H9 (cell line): ENCODE results near the gene NCAPH2. TPM values are rescaled to one million over a fixed set of nuclear protein-coding genes. Genes with fewer than 3 reads are reported as not detected.

Experiments
- DNase-seq: peaks from one replicate; pipeline ENCODE4 v3.0.0-alpha.2; 2017
- H2AFZ ChIP-seq: one replicate; pipeline ENCODE4 v1.6.1; 2013; ENCODE audit warnings: mild to moderate bottlenecking, low read length, control low read depth, moderate library complexity
- H2AK5ac ChIP-seq: 2 replicates; pipeline ENCODE4 v1.6.1; 2013; ENCODE audit warnings: low read length, control low read depth, mixed read lengths; ENCODE audit not compliant: insufficient read length
- H2BK120ac ChIP-seq: one replicate; pipeline ENCODE4 v1.6.1; 2013; ENCODE audit warnings: low read depth, mild to moderate bottlenecking, low read length, control low read depth, inconsistent platforms; ENCODE audit not compliant: poor library complexity, severe bottlenecking
- H2BK12ac ChIP-seq: 2 replicates; pipeline ENCODE4 v1.6.1; 2013; ENCODE audit warnings: low read length, control low read depth, mixed read lengths, low read depth; ENCODE audit not compliant: insufficient read length
- H2BK15ac ChIP-seq: 2 replicates; pipeline ENCODE4 v1.6.1; 2013; ENCODE audit warnings: low read depth, low read length, control low read depth
- H2BK20ac ChIP-seq: one replicate; pipeline ENCODE4 v1.6.1; 2013; ENCODE audit warnings: low read depth, mild to moderate bottlenecking, low read length, control low read depth, inconsistent platforms; ENCODE audit not compliant: poor library complexity, severe bottlenecking
- H2BK5ac ChIP-seq: 2 replicates; pipeline ENCODE4 v1.6.1; 2013; ENCODE audit warnings: low read length, control low read depth, mixed read lengths; ENCODE audit not compliant: insufficient read length
- H3K14ac ChIP-seq: 2 replicates; pipeline ENCODE4 v1.6.1; 2013; ENCODE audit warnings: low read length, control low read depth; ENCODE audit not compliant: insufficient read depth
- H3K18ac ChIP-seq: 2 replicates; pipeline ENCODE4 v1.6.1; 2013; ENCODE audit warnings: low read depth, mild to moderate bottlenecking, mixed read lengths, low read length, control low read depth; ENCODE audit not compliant: insufficient read length
- H3K23ac ChIP-seq: 2 replicates; pipeline ENCODE4 v1.6.1; 2013; ENCODE audit warnings: low read length, control low read depth, mixed read lengths, low read depth; ENCODE audit not compliant: insufficient read length
- H3K23me2 ChIP-seq: 2 replicates; pipeline ENCODE4 v1.6.1; 2013; ENCODE audit warnings: low read depth, mild to moderate bottlenecking, mixed read lengths, low read length, control low read depth; ENCODE audit not compliant: insufficient read length, poor library complexity, severe bottlenecking
- H3K27ac ChIP-seq: 2 replicates; pipeline ENCODE4 v1.5.1; 2013; ENCODE audit warnings: low read length, control low read depth, mixed read lengths, low read depth; ENCODE audit not compliant: insufficient read length
- H3K27me3 ChIP-seq: 2 replicates; pipeline ENCODE4 v1.6.1; 2013; ENCODE audit warnings: low read length, control low read depth, inconsistent platforms; ENCODE audit not compliant: insufficient read depth
- H3K4ac ChIP-seq: 2 replicates; pipeline ENCODE4 v1.6.1; 2013; ENCODE audit warnings: low read depth, mild to moderate bottlenecking, control low read depth, inconsistent platforms, low read length, moderate library complexity
- H3K4me1 ChIP-seq: 2 replicates; pipeline ENCODE4 v1.6.1; 2013; ENCODE audit warnings: low read length, control low read depth, inconsistent platforms; ENCODE audit not compliant: insufficient read depth
- H3K4me2 ChIP-seq: 2 replicates; pipeline ENCODE4 v1.6.1; 2013; ENCODE audit warnings: low read length, control low read depth, mixed read lengths; ENCODE audit not compliant: insufficient read length, insufficient read depth
- H3K56ac ChIP-seq: 2 replicates; pipeline ENCODE4 v1.6.1; 2013; ENCODE audit warnings: low read depth, mild to moderate bottlenecking, mixed read lengths, low read length, control low read depth; ENCODE audit not compliant: insufficient read length
- H3K79me1 ChIP-seq: 2 replicates; pipeline ENCODE4 v1.6.1; 2013; ENCODE audit warnings: low read depth, mild to moderate bottlenecking, moderate library complexity, low read length, control low read depth, inconsistent platforms; ENCODE audit not compliant: insufficient read depth, poor library complexity, severe bottlenecking
- H3K79me2 ChIP-seq: 2 replicates; pipeline ENCODE4 v1.6.1; 2013; ENCODE audit warnings: low read length, control low read depth, inconsistent platforms; ENCODE audit not compliant: insufficient read depth
- H3K9ac ChIP-seq: 2 replicates; pipeline ENCODE4 v1.6.1; 2013; ENCODE audit warnings: low read length, control low read depth, mixed read lengths; ENCODE audit not compliant: insufficient read length; ENCODE audit errors: extremely low read depth
- H3K9me3 ChIP-seq: one replicate; pipeline ENCODE4 v1.6.1; 2013; ENCODE audit warnings: low read depth, low read length, inconsistent platforms; ENCODE audit not compliant: control insufficient read depth
- H3T11ph ChIP-seq: one replicate; pipeline ENCODE4 v1.6.1; 2013; ENCODE audit warnings: mild to moderate bottlenecking, low read length, control low read depth, inconsistent platforms
- H4K20me1 ChIP-seq: one replicate; pipeline ENCODE4 v1.6.1; 2013; ENCODE audit not compliant: control insufficient read depth, insufficient read length, insufficient read depth
- H4K5ac ChIP-seq: 2 replicates; pipeline ENCODE4 v1.6.1; 2013; ENCODE audit warnings: low read depth, mild to moderate bottlenecking, mixed read lengths, low read length, control low read depth; ENCODE audit not compliant: insufficient read length
- H4K8ac ChIP-seq: replicated peaks from 2 replicates; pipeline ENCODE4 v1.6.1; 2013; ENCODE audit warnings: low read length, control low read depth, mixed read lengths, low read depth; ENCODE audit not compliant: insufficient read length
- H4K91ac ChIP-seq: 2 replicates; pipeline ENCODE4 v1.6.1; 2013; ENCODE audit warnings: low read depth, mild to moderate bottlenecking, moderate library complexity, mixed read lengths, low read length, control low read depth; ENCODE audit not compliant: insufficient read length
- H3K27ac Mint-ChIP-seq, 3 experiments: 2 replicates in 2 of 3; 3 replicates in 1 of 3; pipeline ENCODE4 v1.8.0; 2020 to 2021; ENCODE audit warnings: mixed read lengths in 3 of 3, mild to moderate bottlenecking in 1 of 3, moderate library complexity in 1 of 3
- H3K27me3 Mint-ChIP-seq: 2 replicates; pipeline ENCODE4 v1.8.0; 2021; ENCODE audit warnings: low read depth, mild to moderate bottlenecking, moderate library complexity, mixed read lengths
- H3K36me3 Mint-ChIP-seq, 3 experiments: 2 replicates in 2 of 3; 3 replicates in 1 of 3; pipeline ENCODE4 v1.8.0; 2020 to 2021; ENCODE audit warnings: low read depth in 3 of 3, mixed read lengths in 3 of 3; ENCODE audit not compliant: insufficient read depth in 1 of 3
- H3K4me1 Mint-ChIP-seq, 2 experiments: 2 replicates each; pipeline ENCODE4 v1.8.0; 2020; ENCODE audit warnings: mixed read lengths in 2 of 2
- H3K4me3 Mint-ChIP-seq, 2 experiments: 2 replicates in 1 of 2; 3 replicates in 1 of 2; pipeline ENCODE4 v1.8.0; 2020 to 2021; ENCODE audit warnings: mild to moderate bottlenecking in 2 of 2, mixed read lengths in 2 of 2, moderate library complexity in 1 of 2
- H3K9me3 Mint-ChIP-seq, 2 experiments: 2 replicates in 1 of 2; 3 replicates in 1 of 2; pipeline ENCODE4 v1.8.0; 2020; ENCODE audit warnings: mild to moderate bottlenecking in 2 of 2, mixed read lengths in 2 of 2, moderate library complexity in 1 of 2
- CTCF ChIP-seq: fragments of 200-600 bp; sonication (generic); conservative IDR thresholded peaks from 3 replicates; pipeline ENCODE4 v1.8.0; 2021; ENCODE audit warnings: antibody characterized with exemption, mild to moderate bottlenecking
- WGBS: extraction: QIAGEN DNeasy Blood & Tissue Kit; methylation state at CpG from one replicate; pipeline ENCODE4 v1.1.7; 2013; ENCODE audit warnings: missing lambda C conversion rate, low lambda C conversion rate, mixed read lengths; ENCODE audit not compliant: insufficient read length; ENCODE audit errors: extremely low coverage; 5-methylcytosine and 5-hydroxymethylcytosine counted together
- total RNA-seq: library from RNA; stranded (reverse); gene quantifications from 2 replicates; pipeline ENCODE4 v1.2.1, GENCODE V29; 2021

NCAPH2 gene
- total RNA-seq, 1 experiment from 2014 or later = 76.2 TPM

GRCh38 chr22:50468626-50469025 lies 39.4 kb upstream of the NCAPH2 start:
- no peak overlapping the region for H3K9ac ChIP-seq
- Mint-ChIP-seq H3K9me3 (no peaks in the 10 kb centered on the region), H3K27ac (peak overlapping the region in 2 of 3 experiments; percentile 62 to 77; a peak in 3 of 7 replicates), H3K4me1 (peaks cover 20 to 22% of the 10 kb centered on the region in 2 experiments), H3K27me3 (no peaks in the 10 kb centered on the region), H3K36me3 (peaks cover 14 to 44% (median 33%) of the 10 kb centered on the region in 3 experiments; a peak in 6 of 7 replicates), H3K4me3 (no peak overlapping the region)
- no peak overlapping the region for H2BK15ac ChIP-seq
- H2BK120ac ChIP-seq = no peak overlapping the region
- no CpG with 5 or more reads among the region's 8 CpGs for WGBS
- no peaks in the 10 kb centered on the region for H3K9me3 ChIP-seq
- no peak for DNase-seq
- H2AFZ ChIP-seq = no peak overlapping the region
- H3K4me2 ChIP-seq = no peak overlapping the region
- H3K56ac ChIP-seq = no peak overlapping the region
- no peaks in the 10 kb centered on the region for H3K23me2 ChIP-seq
- no peaks in the 10 kb centered on the region for H3K27me3 ChIP-seq
- H4K5ac ChIP-seq = no peak overlapping the region
- no peak overlapping the region for H3K27ac ChIP-seq
- H3K14ac ChIP-seq = no peak overlapping the region
- peaks cover 12% of the 10 kb centered on the region; the same call in 1 of the 2 replicates for H3K79me2 ChIP-seq
- H3K18ac ChIP-seq = no peak overlapping the region
- no peak overlapping the region for H2BK5ac ChIP-seq
- H4K8ac ChIP-seq = no peak overlapping the region
- no peak overlapping the region for H3K4ac ChIP-seq
- no peak overlapping the region for H2AK5ac ChIP-seq
- no peak overlapping the region for H2BK12ac ChIP-seq
- no peak for TF ChIP-seq CTCF
- no peak overlapping the region for H4K91ac ChIP-seq
- H3K79me1 ChIP-seq = peaks cover 14% of the 10 kb centered on the region
- peaks cover 1% of the 10 kb centered on the region for H4K20me1 ChIP-seq
- H2BK20ac ChIP-seq = no peak overlapping the region
- H3K23ac ChIP-seq = no peak overlapping the region
- H3T11ph ChIP-seq = no peak overlapping the region
- no peaks in the 10 kb centered on the region for H3K4me1 ChIP-seq
